CD14-positive monocyte (primary cell): ENCODE results near the gene SLC22A9. TPM values are rescaled to one million over a fixed set of nuclear protein-coding genes. Genes with fewer than 3 reads are reported as not detected.
"Not testable (repeated sequence)": the region's sequence is repeated elsewhere in the genome, so short reads cannot be mapped to it uniquely, and the experiment has no call there.

Experiments
- DNase-seq, 3 donors: peaks; one replicate each; pipeline ENCODE4 v3.0.0-alpha.2; 2011 to 2022
- H2AFZ ChIP-seq: 2 replicates; pipeline ENCODE4 v1.6.0; 2012; ENCODE audit warnings: mild to moderate bottlenecking, low read depth, low read length, inconsistent platforms; ENCODE audit not compliant: insufficient read depth, poor library complexity, severe bottlenecking
- H3K27ac ChIP-seq, 2 donors: 1 replicate in 1 of 2; 2 replicates in 1 of 2; pipeline ENCODE4 v1.5.1; 2012 to 2013; ENCODE audit warnings: low read length in 2 of 2, control low read depth in 1 of 2, inconsistent platforms in 1 of 2, low read depth in 1 of 2, mild to moderate bottlenecking in 1 of 2
- H3K27me3 ChIP-seq, 2 donors: one replicate each; pipeline versions ENCODE4 v1.6.0 to v1.6.1; 2011 to 2013; ENCODE audit warnings: low read length in 2 of 2; ENCODE audit not compliant: control insufficient read depth in 2 of 2, insufficient read depth in 2 of 2
- H3K36me3 ChIP-seq, 2 donors: replicated peaks in 1 of 2; 1 replicate in 1 of 2; 2 replicates in 1 of 2; pipeline versions ENCODE4 v1.5.1 to v1.6.1; 2012 to 2013; ENCODE audit warnings: low read length in 2 of 2, control low read depth in 1 of 2, inconsistent platforms in 1 of 2, mild to moderate bottlenecking in 1 of 2; ENCODE audit not compliant: insufficient read depth in 2 of 2, control insufficient read depth in 1 of 2
- H3K4me1 ChIP-seq, 2 donors: 1 replicate in 1 of 2; 2 replicates in 1 of 2; pipeline versions ENCODE4 v1.5.1 to v1.6.1; 2012 to 2013; ENCODE audit warnings: low read length in 2 of 2, control low read depth in 1 of 2, inconsistent platforms in 1 of 2, mild to moderate bottlenecking in 1 of 2, moderate library complexity in 1 of 2; ENCODE audit not compliant: insufficient read depth in 2 of 2, control insufficient read depth in 1 of 2
- H3K4me2 ChIP-seq: replicated peaks from 2 replicates; pipeline ENCODE3; 2012; ENCODE audit warnings: low read length, moderate library complexity, mild to moderate bottlenecking; ENCODE audit not compliant: poor library complexity, severe bottlenecking; ENCODE audit errors: extremely low read depth
- H3K4me3 ChIP-seq, 3 experiments: fragments of 200-600 bp in 1 of 3; sonication (generic) in 1 of 3; replicated peaks in 1 of 3; 1 replicate in 2 of 3; 2 replicates in 1 of 3; pipeline ENCODE4 v1.5.1; 2011 to 2013; ENCODE audit warnings: low read length in 3 of 3, mild to moderate bottlenecking in 3 of 3, control low read depth in 2 of 3, low read depth in 2 of 3, inconsistent platforms in 1 of 3, moderate library complexity in 1 of 3
- H3K79me2 ChIP-seq: 2 replicates; pipeline ENCODE4 v1.6.0; 2012; ENCODE audit warnings: mild to moderate bottlenecking, control low read depth, inconsistent platforms, low read length, moderate library complexity; ENCODE audit not compliant: insufficient read depth
- H3K9ac ChIP-seq: 2 replicates; pipeline ENCODE4 v1.6.0; 2017; ENCODE audit warnings: low read length, mild to moderate bottlenecking; ENCODE audit not compliant: insufficient read depth, poor library complexity, severe bottlenecking
- H3K9me3 ChIP-seq, 2 donors: replicated peaks in 1 of 2; 1 replicate in 1 of 2; 2 replicates in 1 of 2; pipeline versions ENCODE4 v1.5.1 to v1.6.1; 2012 to 2013; ENCODE audit warnings: low read length in 2 of 2, control low read depth in 1 of 2; ENCODE audit not compliant: control insufficient read depth in 1 of 2, insufficient read depth in 1 of 2
- H4K20me1 ChIP-seq: 2 replicates; pipeline ENCODE4 v1.6.0; 2012; ENCODE audit warnings: mild to moderate bottlenecking, low read length, control low read depth, moderate library complexity; ENCODE audit not compliant: insufficient read depth
- H3K27ac Mint-ChIP-seq, 7 donors: one replicate each; pipeline ENCODE4 v1.8.0; 2020; ENCODE audit warnings: mild to moderate bottlenecking in 7 of 7, mixed read lengths in 7 of 7, moderate library complexity in 6 of 7, inconsistent platforms in 2 of 7
- H3K27me3 Mint-ChIP-seq, 3 donors: one replicate each; pipeline ENCODE4 v1.8.0; 2021 to 2022; ENCODE audit warnings: low read depth in 3 of 3, mild to moderate bottlenecking in 3 of 3, mixed read lengths in 3 of 3, moderate library complexity in 3 of 3, inconsistent platforms in 1 of 3
- H3K36me3 Mint-ChIP-seq, 2 donors: one replicate each; pipeline ENCODE4 v1.8.0; 2020; ENCODE audit warnings: mixed read lengths in 2 of 2, inconsistent platforms in 1 of 2, mild to moderate bottlenecking in 1 of 2
- H3K4me1 Mint-ChIP-seq: one replicate; pipeline ENCODE4 v1.8.0; 2020; ENCODE audit warnings: mild to moderate bottlenecking, mixed read lengths
- H3K4me3 Mint-ChIP-seq, 2 donors: one replicate each; pipeline ENCODE4 v1.8.0; 2020; ENCODE audit warnings: mild to moderate bottlenecking in 2 of 2, mixed read lengths in 2 of 2, moderate library complexity in 1 of 2
- H3K9me3 Mint-ChIP-seq, 7 donors: one replicate each; pipeline ENCODE4 v1.8.0; 2020 to 2022; ENCODE audit warnings: mixed read lengths in 7 of 7, mild to moderate bottlenecking in 6 of 7, moderate library complexity in 6 of 7, inconsistent platforms in 2 of 7
- WGBS: methylation state at CpG from one replicate; pipeline ENCODE4 v1.1.5; 2013; ENCODE audit warnings: missing lambda C conversion rate; ENCODE audit not compliant: insufficient coverage; 5-methylcytosine and 5-hydroxymethylcytosine counted together
- intact Hi-C, 2 donors: fragments of 100-400 bp; cut with micrococcal nuclease; formaldehyde crosslinking; loops; one replicate each; pipeline versions ENCODE4 v1.15.0 to v1.15.1; 2023
- polyA plus RNA-seq, 3 donors: library from polyadenylated mRNA; depleted of rRNA in 1 of 3; unstranded in 2 of 3; stranded (reverse) in 1 of 3; fragments of 300-500 nt in 2 of 3; fragments of >200 nt in 1 of 3; fragmentation: Illumina TruSeq in 2 of 3; gene quantifications; 1 replicate in 2 of 3; 2 replicates in 1 of 3; pipeline ENCODE4 v1.2.3, GENCODE V29; 2012 to 2021
- TF ChIP-seq, protein P1 (sequence below): fragments of 200-600 bp; IDR thresholded peaks from one replicate; pipeline ENCODE4 v1.8.0; 2022; ENCODE audit warnings: antibody characterized with exemption, mild to moderate bottlenecking

SLC22A9 gene
- polyA plus RNA-seq, 3 donors = not detected

DNA sequence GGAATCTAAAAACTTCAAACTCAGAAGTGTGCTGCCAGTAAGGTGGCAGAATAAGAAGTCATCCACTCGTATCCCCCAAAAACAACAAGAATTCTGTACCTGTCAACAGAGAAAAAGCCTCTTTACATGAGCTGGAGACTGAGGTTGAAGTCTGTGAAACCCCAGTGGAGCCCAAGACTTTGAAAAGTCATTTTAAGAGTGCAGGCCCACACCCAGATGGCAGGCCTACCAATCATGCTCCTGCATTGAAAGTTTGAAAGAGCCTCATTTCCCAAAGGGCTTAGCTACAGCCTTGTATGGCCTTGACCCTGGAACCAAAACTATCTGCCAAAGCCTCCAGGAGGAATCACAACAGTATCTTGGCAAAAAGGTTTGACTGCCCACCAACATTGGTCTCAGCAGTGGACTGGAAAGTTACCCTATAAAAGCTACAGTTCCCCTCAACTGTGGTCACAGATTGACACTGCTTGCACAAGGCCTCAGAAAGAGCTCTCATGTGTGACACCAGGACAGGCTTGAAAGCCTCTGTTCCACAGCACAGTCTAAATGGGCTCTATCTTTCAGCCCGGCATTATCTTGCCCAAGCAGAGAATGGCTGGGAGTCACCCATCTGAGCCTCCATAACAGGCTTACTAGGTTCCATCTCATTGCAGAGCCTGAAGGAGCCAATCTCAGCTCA, 47.7 kb downstream of the SLC22A9 start:
- peaks cover 4 to 11% of the 10 kb centered on the region in 2 donors for H3K9me3 ChIP-seq
- H3K36me3 ChIP-seq = no peaks in the 10 kb centered on the region
- no peak overlapping the region for H3K27ac Mint-ChIP-seq
- H3K9ac ChIP-seq = no peak overlapping the region
- no peaks in the 10 kb centered on the region for H3K79me2 ChIP-seq
- intact Hi-C loops = no loop called here
- WGBS = 71% methylated on average over 1 of the region's 2 CpGs
- TF ChIP-seq, protein P1, sequence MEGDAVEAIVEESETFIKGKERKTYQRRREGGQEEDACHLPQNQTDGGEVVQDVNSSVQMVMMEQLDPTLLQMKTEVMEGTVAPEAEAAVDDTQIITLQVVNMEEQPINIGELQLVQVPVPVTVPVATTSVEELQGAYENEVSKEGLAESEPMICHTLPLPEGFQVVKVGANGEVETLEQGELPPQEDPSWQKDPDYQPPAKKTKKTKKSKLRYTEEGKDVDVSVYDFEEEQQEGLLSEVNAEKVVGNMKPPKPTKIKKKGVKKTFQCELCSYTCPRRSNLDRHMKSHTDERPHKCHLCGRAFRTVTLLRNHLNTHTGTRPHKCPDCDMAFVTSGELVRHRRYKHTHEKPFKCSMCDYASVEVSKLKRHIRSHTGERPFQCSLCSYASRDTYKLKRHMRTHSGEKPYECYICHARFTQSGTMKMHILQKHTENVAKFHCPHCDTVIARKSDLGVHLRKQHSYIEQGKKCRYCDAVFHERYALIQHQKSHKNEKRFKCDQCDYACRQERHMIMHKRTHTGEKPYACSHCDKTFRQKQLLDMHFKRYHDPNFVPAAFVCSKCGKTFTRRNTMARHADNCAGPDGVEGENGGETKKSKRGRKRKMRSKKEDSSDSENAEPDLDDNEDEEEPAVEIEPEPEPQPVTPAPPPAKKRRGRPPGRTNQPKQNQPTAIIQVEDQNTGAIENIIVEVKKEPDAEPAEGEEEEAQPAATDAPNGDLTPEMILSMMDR = no peak
- no peaks in the 10 kb centered on the region for H3K27me3 ChIP-seq
- H2AFZ ChIP-seq = no peak overlapping the region
- H3K4me1 Mint-ChIP-seq = no peaks in the 10 kb centered on the region
- no peaks in the 10 kb centered on the region for H3K4me1 ChIP-seq
- DNase-seq = no peak
- H3K4me2 ChIP-seq = no peak overlapping the region
- H3K9me3 Mint-ChIP-seq = peaks cover 7 to 20% (median 10%) of the 10 kb centered on the region in 7 donors
- H3K27me3 Mint-ChIP-seq = peaks cover 0 to 11% (median 7%) of the 10 kb centered on the region in 3 donors
- no peak overlapping the region for H3K4me3 Mint-ChIP-seq
- H3K27ac ChIP-seq = no peak overlapping the region
- no peak overlapping the region for H3K4me3 ChIP-seq
- no peaks in the 10 kb centered on the region for H4K20me1 ChIP-seq
- H3K36me3 Mint-ChIP-seq = no peaks in the 10 kb centered on the region

DNA sequence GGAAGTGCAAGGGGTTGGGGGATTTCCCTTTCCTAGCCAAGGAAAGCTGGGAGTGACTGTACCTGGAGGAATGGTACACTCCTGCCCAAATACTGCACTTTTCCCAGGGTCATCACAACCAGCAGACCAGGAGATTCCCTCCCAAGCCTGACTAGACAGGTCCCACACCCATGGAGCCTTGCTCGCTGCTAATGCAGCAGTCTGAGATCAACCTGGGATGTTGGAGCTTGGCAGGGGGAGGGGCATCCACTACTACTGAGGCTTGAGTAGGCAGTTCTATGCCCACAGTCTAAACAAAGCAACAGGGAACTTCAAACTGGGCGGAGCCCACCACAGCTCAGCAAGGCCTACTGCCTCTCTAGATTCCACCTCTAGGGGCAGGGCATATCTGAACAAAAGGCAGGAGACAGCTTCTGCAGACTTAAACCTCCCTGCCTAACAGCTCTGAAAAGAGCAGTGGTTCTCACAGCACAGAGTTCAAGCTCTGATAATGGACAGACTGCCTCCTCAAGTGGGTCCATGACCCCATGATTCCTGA, 58.5 kb downstream of the SLC22A9 start:
- WGBS = no CpG with 5 or more reads among the region's 2 CpGs

DNA sequence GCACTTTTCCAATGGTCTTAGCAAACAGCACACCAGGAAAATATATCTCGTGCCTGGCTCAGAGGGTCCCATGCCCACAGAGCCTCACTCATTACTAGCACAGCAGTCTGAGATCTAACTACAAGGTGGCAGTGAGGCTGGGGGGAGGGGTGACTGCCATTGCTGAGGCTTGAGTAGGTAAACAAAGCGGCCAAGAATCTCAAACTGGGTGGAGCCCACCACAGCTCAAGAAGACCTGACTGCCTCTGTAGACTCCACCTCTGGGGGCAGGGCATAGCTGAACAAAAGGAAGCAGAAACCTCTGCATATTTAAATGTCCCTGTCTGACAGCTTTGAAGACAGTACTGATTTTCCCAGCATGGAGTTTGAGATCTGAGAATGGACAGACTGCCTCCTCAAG, 61.1 kb downstream of the SLC22A9 start:
- 100% methylated on average over 1 of the region's 2 CpGs for WGBS
- H3K36me3 Mint-ChIP-seq, H3K4me3 ChIP-seq, H3K9ac ChIP-seq, H3K27ac ChIP-seq, H3K4me1 Mint-ChIP-seq, DNase-seq, H3K4me3 Mint-ChIP-seq, H2AFZ ChIP-seq, H3K79me2 ChIP-seq, H3K27me3 ChIP-seq, H3K36me3 ChIP-seq, H3K27ac Mint-ChIP-seq, H4K20me1 ChIP-seq, H3K4me2 ChIP-seq, H3K9me3 ChIP-seq, H3K4me1 ChIP-seq, intact Hi-C loops: not testable (repeated sequence)
- Mint-ChIP-seq H3K27me3 (peaks cover 6 to 22% (median 12%) of the 10 kb centered on the region in 3 donors), H3K9me3 (peaks cover 4 to 21% (median 9%) of the 10 kb centered on the region in 7 donors)

More for the DNA sequence above, 58.5 kb downstream of the SLC22A9 start:
- Histone ChIP-seq H3K9me3 (peaks cover 3 to 4% of the 10 kb centered on the region in 2 donors), H3K4me1 (no peaks in the 10 kb centered on the region), H3K4me2 (no peak overlapping the region), H3K79me2 (no peaks in the 10 kb centered on the region), H3K4me3 (no peak overlapping the region), H3K9ac (no peak overlapping the region), H2AFZ (no peak overlapping the region), H3K27me3 (no peaks in the 10 kb centered on the region), H3K27ac (no peak overlapping the region), H4K20me1 (no peaks in the 10 kb centered on the region), H3K36me3 (no peaks in the 10 kb centered on the region)
- no peak overlapping the region for H3K27ac Mint-ChIP-seq
- no peak overlapping the region for H3K4me3 Mint-ChIP-seq
- H3K4me1 Mint-ChIP-seq = no peaks in the 10 kb centered on the region
- peaks cover 4 to 8% (median 8%) of the 10 kb centered on the region in 3 donors for H3K27me3 Mint-ChIP-seq
- intact Hi-C loops = no loop called here
- peaks cover 2 to 20% (median 6%) of the 10 kb centered on the region in 7 donors for H3K9me3 Mint-ChIP-seq
- TF ChIP-seq, protein P1 = no peak
- DNase-seq = no peak
- H3K36me3 Mint-ChIP-seq = no peaks in the 10 kb centered on the region
